Colonic mucosa (tissue), 4 donors: ENCODE data around the gene EMID1. TPM values are rescaled to one million over a fixed set of nuclear protein-coding genes. Genes with fewer than 3 reads are reported as not detected.

Source experiments
- DNase-seq: peaks from one replicate; pipeline ENCODE4 v3.0.0-alpha.2; 2020
- H3K27ac ChIP-seq: fragments of 200-600 bp; one replicate; pipeline ENCODE4 v1.8.0; 2021
- H3K27me3 ChIP-seq: fragments of 200-600 bp; one replicate; pipeline ENCODE4 v1.8.0; 2021
- H3K36me3 ChIP-seq: fragments of 200-600 bp; one replicate; pipeline ENCODE4 v1.8.0; 2021
- H3K4me1 ChIP-seq: fragments of 200-600 bp; one replicate; pipeline ENCODE4 v1.8.0; 2021; ENCODE audit warnings: mild to moderate bottlenecking
- H3K4me3 ChIP-seq: fragments of 200-600 bp; one replicate; pipeline ENCODE4 v1.8.0; 2021
- H3K9ac ChIP-seq, 2 donors: one replicate each; pipeline ENCODE4 v1.7.0; 2013; ENCODE audit warnings: control low read depth in 2 of 2, low read depth in 2 of 2, low read length in 2 of 2
- H3K9me3 ChIP-seq: fragments of 200-600 bp; one replicate; pipeline ENCODE4 v1.8.0; 2021
- intact Hi-C: fragments of 100-400 bp; cut with DNase I; formaldehyde crosslinking; loops from one replicate; pipeline ENCODE4 v1.14.1; 2022
- total RNA-seq, 2 donors: library from RNA; stranded (reverse); fragmentation: NEBNext Ultra II Directional in 1 of 2; extraction: Animal tissue kit (Norgen Biotek cat#: 25700) in 1 of 2; gene quantifications; one replicate each; pipeline ENCODE4 v1.2.1, GENCODE V29; 2021
- TF ChIP-seq, protein P1 (sequence below): fragments of 200-600 bp; IDR thresholded peaks from one replicate; pipeline ENCODE4 v1.8.0; 2022; ENCODE audit warnings: antibody characterized with exemption, mild to moderate bottlenecking
- donor health status: healthy.
- donor health status: DM: no; HTN: no; CAD: no.
- donor health status: DM: no; HTN: no; CAD: no.

EMID1 gene
- total RNA-seq, 2 donors from 2014 or later, result 4.4 TPM

DNA sequence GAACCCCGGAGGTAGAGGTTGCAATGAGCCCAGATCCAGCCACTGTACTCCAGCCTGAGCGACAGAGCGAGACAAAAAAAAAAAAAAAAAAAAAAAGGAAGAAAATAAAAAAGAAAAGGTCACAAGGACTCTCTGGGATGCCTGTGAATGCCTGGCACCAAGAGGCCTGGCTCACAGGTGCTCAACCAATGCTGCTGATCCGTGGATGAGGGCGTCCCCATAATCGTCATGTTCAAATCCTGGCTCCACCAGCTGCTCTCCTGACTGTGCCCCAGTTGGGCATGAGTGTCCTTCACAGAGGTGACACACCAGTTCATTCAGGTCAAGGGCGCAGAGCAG is 100.1 kb downstream of the EMID1 start:
- TF ChIP-seq, protein P1, sequence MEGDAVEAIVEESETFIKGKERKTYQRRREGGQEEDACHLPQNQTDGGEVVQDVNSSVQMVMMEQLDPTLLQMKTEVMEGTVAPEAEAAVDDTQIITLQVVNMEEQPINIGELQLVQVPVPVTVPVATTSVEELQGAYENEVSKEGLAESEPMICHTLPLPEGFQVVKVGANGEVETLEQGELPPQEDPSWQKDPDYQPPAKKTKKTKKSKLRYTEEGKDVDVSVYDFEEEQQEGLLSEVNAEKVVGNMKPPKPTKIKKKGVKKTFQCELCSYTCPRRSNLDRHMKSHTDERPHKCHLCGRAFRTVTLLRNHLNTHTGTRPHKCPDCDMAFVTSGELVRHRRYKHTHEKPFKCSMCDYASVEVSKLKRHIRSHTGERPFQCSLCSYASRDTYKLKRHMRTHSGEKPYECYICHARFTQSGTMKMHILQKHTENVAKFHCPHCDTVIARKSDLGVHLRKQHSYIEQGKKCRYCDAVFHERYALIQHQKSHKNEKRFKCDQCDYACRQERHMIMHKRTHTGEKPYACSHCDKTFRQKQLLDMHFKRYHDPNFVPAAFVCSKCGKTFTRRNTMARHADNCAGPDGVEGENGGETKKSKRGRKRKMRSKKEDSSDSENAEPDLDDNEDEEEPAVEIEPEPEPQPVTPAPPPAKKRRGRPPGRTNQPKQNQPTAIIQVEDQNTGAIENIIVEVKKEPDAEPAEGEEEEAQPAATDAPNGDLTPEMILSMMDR, result no peak
- Histone ChIP-seq H3K4me1 (peaks cover 22% of the 10 kb centered on the region), H3K36me3 (no peaks in the 10 kb centered on the region), H3K27ac (no peak overlapping the region), H3K9ac (no peak overlapping the region), H3K9me3 (no peaks in the 10 kb centered on the region), H3K27me3 (no peaks in the 10 kb centered on the region), H3K4me3 (no peak overlapping the region)
- intact Hi-C loops, result no loop called here
- DNase-seq, result no peak

DNA sequence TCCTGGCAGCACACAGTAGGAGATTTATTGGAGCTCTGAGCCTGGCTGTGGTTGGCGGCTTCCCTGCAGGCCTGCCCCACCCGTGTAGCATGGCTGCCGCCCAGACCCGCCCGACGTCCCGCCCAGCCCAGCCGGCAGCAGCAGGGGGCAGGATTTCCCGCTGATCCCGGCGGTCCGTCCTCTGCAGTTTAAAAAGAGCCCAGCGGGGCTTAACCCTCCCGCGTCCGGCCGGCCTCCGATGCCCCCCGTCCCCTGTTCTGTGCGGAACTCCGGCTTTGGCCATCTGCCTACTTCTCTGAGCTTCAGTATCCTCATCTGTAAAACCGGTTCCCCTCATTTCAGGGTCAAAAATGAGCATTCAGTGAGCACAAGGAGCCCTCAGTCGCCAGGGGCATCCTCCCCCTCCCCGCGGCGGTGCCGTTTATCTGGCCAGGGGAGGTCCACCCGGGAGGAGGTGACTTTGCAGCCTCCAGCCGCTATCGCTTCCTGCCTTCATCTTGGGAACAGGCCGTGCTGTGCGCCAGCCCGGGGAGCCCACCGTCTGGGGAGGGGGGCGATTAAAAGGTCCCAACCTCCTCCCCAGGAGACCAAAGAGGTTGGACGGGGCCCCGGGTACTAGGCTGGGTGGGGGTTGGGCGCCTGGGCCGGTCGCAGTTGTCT is 100.6 kb downstream of the EMID1 start, which contains the start of gene GAS2L1:
GAS2L1 (plus strand) TSS at position 476 of the 660 bp plus-strand sequence. CDS start 1,456 bp downstream, outside the sequence.
- H3K27me3 ChIP-seq, result no peaks in the 10 kb centered on the region
- peak within 1 kb of the TSS; percentile 54 for H3K27ac ChIP-seq
- H3K4me3 ChIP-seq, result peak within 1 kb of the TSS; percentile 96
- peak; percentile 90 for DNase-seq
- intact Hi-C loops, result no loop called here
- H3K9me3 ChIP-seq, result no peaks in the 10 kb centered on the region
- TF ChIP-seq, protein P1, result peak; percentile 54
- H3K36me3 ChIP-seq, result no peaks in the 10 kb centered on the region
- peaks cover 25% of the 10 kb centered on the region for H3K4me1 ChIP-seq
- H3K9ac ChIP-seq, result peak within 1 kb of the TSS; percentile 73 to 81

DNA sequence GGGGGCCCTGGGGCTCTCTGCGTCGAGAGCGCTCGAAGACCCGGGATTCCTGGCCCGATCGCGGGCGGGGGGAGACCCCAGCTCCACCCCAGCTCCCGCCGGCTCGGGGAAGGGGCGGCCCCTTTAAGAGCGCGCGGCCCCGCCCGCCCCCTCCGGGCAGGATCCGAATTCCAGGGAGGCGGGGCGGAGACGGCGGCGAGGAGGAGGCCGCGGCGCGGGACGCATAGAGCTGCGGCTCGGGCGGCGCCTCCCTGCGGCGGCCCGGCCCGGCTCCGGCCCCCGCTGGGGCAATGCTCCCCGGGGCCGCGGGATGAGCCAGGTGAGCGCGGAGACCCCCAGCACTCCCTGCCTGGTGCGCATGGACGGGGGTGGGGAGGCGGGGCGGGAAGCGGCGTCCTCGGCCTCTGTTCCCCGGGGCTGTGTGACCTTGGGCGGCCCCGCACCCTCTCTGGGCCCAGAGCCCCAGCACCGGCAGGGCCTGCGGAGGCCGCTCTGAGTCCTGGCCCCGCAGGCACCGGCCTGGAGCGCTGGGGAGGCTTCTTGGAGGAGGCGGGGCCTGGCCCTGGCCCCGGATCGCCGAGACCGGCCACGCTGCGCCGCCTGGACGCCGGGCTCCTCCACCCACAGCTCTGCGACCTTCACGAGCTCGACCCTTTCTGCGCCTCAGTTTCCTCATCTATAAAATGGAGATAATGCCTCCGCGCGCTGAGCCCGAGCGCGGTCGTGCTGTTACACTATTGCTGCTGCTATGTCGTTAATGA is 101.3 kb downstream of the EMID1 start:
- TF ChIP-seq, protein P1, result no peak
- intact Hi-C loops, result no loop called here
- H3K9ac ChIP-seq, result peak overlapping the region; percentile 73 to 81
- H3K27me3 ChIP-seq, result no peaks in the 10 kb centered on the region
- H3K9me3 ChIP-seq, result no peaks in the 10 kb centered on the region
- H3K4me1 ChIP-seq, result peaks cover 30% of the 10 kb centered on the region
- peak overlapping the region; percentile 96 for H3K4me3 ChIP-seq
- peak overlapping the region; percentile 54 for H3K27ac ChIP-seq
- peak; percentile 86 for DNase-seq
- H3K36me3 ChIP-seq, result no peaks in the 10 kb centered on the region

DNA sequence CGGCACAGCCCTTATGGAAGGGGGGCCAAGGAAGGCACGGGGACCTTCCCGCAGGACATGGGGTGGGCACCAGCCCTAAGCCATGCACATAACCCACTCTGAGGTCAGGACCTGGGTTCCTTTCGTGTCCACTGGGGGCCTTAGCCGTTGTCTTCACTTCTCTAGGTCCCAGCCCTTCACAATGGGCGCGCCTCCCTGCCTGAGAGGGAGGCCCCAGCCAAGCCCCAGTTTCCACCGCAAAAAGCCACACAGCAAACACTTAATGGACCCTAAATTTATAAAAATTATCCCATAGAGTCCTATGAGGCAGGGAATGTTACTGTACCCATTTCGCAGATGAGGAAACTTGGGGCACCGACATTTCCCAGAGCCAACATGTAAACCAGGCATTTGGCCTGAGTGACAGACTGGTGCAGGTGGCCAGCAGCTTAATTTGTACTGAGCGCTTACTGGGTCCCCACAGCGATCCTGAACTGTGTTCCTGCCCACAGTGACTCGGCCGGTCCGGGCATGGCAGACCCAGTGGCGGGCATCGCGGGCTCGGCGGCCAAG is 102.0 kb downstream of the EMID1 start:
- Histone ChIP-seq H3K9ac (peak overlapping the region; percentile 73 to 81), H3K4me3 (peak overlapping the region; percentile 96), H3K27me3 (no peaks in the 10 kb centered on the region), H3K4me1 (peaks cover 30% of the 10 kb centered on the region), H3K27ac (peak overlapping the region; percentile 54), H3K9me3 (no peaks in the 10 kb centered on the region), H3K36me3 (no peaks in the 10 kb centered on the region)
- DNase-seq, result peak; percentile 31
- TF ChIP-seq, protein P1, result no peak
- intact Hi-C loops, result no loop called here

DNA sequence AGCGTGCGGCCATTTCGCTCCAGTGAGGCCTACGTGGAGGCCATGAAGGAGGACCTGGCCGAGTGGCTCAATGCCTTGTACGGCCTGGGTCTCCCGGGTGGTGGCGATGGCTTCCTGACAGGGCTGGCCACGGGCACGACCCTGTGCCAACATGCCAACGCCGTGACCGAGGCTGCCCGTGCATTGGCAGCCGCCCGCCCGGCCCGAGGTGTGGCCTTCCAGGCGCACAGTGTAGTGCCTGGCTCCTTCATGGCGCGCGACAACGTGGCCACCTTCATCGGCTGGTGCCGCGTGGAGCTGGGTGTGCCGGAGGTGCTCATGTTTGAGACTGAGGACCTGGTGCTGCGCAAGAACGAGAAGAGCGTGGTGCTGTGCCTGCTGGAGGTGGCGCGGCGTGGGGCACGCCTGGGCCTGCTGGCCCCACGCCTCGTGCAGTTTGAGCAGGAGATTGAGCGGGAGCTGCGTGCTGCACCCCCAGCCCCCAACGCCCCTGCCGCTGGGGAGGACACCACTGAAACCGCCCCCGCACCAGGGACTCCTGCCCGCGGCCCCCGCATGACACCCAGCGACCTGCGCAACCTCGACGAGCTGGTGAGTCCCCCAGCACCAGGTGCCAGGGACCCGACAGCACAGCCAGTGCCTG is 102.6 kb downstream of the EMID1 start:
- TF ChIP-seq, protein P1, result no peak
- H3K4me1 ChIP-seq, result peaks cover 31% of the 10 kb centered on the region
- H3K9me3 ChIP-seq, result no peaks in the 10 kb centered on the region
- peak overlapping the region in 1 of 2 donors; percentile 39 for H3K9ac ChIP-seq
- H3K27ac ChIP-seq, result no peak overlapping the region
- no peak for DNase-seq
- H3K4me3 ChIP-seq, result no peak overlapping the region
- no peaks in the 10 kb centered on the region for H3K27me3 ChIP-seq
- intact Hi-C loops, result no loop called here
- H3K36me3 ChIP-seq, result no peaks in the 10 kb centered on the region
